Tibial nerve (tissue), 3 donors: ENCODE data around the gene GPAT2.
"Not testable (repeated sequence)": the region's sequence is repeated elsewhere in the genome, so short reads cannot be mapped to it uniquely, and the experiment has no call there.

ENCODE experiments used
- POLR2A ChIP-seq, 2 donors: fragments of 450-650 bp; IDR thresholded peaks; one replicate each; pipeline ENCODE4 v1.6.1; 2017; ENCODE audit warnings: antibody characterized with exemption in 2 of 2, mild to moderate bottlenecking in 2 of 2, moderate library complexity in 2 of 2
- TF ChIP-seq, protein P1 (sequence below), 5 experiments: fragments of 200-600 bp in 3 of 5; fragments of 450-650 bp in 2 of 5; sonication (generic) in 3 of 5; IDR thresholded peaks; one replicate each; pipeline ENCODE4 v1.5.1; 2016 to 2019; ENCODE audit warnings: antibody characterized with exemption in 5 of 5, mild to moderate bottlenecking in 3 of 5, moderate library complexity in 2 of 5

- TF ChIP-seq, protein P1, sequence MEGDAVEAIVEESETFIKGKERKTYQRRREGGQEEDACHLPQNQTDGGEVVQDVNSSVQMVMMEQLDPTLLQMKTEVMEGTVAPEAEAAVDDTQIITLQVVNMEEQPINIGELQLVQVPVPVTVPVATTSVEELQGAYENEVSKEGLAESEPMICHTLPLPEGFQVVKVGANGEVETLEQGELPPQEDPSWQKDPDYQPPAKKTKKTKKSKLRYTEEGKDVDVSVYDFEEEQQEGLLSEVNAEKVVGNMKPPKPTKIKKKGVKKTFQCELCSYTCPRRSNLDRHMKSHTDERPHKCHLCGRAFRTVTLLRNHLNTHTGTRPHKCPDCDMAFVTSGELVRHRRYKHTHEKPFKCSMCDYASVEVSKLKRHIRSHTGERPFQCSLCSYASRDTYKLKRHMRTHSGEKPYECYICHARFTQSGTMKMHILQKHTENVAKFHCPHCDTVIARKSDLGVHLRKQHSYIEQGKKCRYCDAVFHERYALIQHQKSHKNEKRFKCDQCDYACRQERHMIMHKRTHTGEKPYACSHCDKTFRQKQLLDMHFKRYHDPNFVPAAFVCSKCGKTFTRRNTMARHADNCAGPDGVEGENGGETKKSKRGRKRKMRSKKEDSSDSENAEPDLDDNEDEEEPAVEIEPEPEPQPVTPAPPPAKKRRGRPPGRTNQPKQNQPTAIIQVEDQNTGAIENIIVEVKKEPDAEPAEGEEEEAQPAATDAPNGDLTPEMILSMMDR (IDR thresholded peaks at IDR 0.05) = not testable (repeated sequence)
- not testable (repeated sequence) for TF ChIP-seq POLR2A (IDR thresholded peaks at IDR 0.05)
These were observed 17.9 kb upstream of the GPAT2 start for GRCh38 chr2:96052632-96053031.
